Suppressor macrophage treated with lipopolysaccharide for 4 hours (primary cell): ENCODE measurements around the gene H6PD.

Source experiments
- DNase-seq: peaks from one replicate; pipeline ENCODE4 v3.0.0-alpha.2; 2020

H6PD gene

DNA sequence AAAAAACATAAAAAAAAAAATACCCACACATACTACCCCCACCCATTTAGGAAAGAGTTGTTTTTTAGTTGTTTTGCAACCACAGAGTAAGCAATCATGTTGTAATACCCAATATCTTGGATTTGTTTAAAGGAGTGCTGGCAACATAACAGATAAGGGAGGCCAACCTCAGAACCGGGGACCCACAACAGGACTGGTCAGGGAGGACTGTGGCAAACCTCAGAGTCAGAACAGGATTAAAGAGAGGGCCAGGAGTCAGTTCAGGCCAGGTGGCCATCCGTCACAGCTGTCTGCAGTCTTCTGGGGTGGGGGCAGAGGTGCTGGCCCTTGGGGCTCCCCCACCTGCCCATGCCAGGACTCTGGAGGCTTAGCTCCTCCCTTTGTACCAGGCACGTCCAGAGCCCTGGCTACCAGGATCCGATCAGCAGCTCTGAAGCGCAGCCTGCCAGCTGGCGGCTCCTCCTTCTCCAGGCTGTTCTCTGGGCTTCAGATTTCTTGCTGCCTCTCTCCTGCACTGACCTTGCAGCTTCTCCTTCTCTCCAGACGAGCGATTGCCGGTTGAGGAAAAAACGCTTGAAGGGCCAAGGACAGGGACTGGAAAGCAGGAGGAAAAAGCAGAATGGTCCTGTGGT, 7.9 kb downstream of the H6PD start:
- peak; percentile 31 for DNase-seq

DNA sequence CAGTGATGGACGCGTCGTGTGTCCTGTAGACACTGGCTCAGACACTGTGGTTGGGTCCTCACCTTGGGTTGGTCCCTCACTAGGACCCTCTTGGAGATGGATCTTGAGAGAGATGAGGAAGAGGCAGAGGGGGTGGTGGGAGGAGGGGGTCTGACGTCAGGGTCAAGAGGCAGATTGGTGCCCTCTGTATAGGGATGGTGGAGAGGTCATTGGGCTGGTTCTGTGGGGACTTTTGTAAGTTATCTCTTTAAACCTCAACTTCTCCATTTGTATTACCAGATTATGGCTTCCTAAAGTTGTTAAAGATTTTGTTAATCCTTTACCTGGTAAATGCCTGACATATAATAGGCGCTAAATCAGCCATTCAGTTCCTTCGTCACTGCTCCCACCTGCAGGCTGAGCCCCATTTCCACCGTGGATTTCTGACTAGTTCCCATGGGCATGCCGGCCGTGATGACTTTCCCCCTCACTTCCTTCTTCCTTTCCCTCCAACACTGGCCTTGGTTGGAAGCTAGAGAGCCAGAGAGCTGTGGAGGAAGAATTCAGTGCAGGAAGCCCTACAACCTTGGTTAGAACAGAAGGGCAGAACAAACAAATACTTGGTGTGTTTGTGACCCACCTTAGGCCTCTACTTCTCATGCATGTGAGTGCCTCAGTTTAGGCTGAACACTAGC, 8.6 kb downstream of the H6PD start:
- peak; percentile 53 for DNase-seq

DNA sequence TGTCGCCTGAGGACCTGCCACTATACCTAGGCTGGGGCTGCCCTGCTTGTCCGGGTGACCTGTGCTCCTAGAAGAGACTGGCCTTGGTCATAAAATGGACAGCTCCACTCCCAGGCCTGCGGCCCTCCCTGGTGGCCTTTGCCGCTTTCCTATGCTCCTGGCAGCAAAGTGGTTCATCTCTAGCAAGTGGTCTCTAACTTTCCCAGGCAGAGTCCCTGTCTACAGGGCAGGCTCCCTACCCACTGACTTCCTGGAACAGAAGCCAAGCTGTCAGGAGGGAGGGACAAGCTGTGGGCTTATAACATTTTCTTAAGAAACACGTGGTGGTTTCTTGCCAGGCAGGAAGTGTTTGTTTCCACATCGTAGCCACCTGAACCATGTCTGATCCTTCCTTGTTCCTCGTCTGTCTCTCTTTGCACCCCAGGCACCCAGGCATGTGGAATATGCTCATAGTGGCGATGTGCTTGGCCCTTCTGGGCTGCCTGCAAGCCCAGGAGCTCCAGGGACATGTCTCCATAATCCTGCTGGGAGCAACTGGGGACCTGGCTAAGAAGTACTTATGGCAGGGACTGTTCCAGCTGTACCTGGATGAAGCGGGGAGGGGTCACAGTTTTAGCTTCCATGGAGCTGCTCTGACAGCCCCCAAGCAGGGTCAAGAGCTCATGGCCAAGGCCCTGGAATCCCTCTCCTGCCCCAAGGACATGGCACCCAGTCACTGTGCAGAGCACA, 10.1 kb downstream of the H6PD start:
- DNase-seq, result peak; percentile 39

DNA sequence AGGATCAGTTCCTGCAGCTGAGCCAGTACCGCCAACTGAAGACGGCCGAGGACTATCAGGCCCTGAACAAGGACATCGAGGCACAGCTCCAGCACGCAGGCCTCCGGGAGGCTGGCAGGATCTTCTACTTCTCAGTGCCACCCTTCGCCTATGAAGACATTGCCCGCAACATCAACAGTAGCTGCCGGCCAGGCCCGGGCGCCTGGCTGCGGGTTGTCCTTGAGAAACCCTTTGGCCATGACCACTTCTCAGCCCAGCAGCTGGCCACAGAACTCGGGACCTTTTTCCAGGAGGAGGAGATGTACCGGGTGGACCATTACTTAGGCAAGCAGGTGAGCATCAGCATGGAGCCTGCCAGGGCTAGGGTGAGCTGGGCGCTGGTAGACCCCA, 10.7 kb downstream of the H6PD start:
- no peak for DNase-seq

DNA sequence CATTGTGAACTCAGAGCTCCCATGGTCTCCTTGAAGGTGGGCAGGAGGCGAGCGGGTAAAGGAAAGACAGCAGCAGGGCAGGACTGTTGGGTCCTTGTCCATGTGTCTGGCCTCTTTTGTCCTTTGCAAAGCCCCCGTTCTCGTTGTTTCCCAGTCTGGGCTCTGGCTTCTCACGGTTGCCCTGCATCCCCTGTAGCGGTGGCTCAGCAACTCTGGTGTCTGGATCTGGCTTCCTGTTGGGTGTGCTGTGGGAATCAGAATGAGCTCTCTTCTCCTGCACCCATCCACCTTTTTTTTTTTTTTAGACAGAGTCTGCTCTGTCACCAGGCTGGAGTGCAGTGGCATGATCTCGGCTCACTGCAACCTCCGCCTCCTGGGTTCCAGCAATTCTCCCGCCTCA, 11.1 kb downstream of the H6PD start:
- no peak for DNase-seq

DNA sequence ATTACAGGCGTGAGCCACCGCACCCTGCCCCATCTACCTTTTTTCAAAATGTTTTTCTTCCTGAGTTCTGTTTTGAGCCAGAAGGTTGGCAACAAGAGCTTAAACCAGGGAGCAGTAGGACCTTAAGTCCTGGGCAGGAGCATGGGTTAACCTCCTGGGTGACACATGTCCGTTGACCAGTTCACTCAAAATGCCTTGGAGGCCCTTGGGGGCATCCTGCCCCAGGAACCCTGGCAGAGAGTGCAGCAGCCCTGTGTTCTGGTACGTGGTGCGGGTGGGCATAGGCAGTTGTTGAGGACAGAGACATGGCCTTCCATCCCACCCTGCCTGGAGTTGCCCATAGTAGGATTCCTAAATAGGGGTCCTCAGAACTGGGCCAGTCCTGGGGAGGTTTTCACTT, 11.6 kb downstream of the H6PD start:
- no peak for DNase-seq

DNA sequence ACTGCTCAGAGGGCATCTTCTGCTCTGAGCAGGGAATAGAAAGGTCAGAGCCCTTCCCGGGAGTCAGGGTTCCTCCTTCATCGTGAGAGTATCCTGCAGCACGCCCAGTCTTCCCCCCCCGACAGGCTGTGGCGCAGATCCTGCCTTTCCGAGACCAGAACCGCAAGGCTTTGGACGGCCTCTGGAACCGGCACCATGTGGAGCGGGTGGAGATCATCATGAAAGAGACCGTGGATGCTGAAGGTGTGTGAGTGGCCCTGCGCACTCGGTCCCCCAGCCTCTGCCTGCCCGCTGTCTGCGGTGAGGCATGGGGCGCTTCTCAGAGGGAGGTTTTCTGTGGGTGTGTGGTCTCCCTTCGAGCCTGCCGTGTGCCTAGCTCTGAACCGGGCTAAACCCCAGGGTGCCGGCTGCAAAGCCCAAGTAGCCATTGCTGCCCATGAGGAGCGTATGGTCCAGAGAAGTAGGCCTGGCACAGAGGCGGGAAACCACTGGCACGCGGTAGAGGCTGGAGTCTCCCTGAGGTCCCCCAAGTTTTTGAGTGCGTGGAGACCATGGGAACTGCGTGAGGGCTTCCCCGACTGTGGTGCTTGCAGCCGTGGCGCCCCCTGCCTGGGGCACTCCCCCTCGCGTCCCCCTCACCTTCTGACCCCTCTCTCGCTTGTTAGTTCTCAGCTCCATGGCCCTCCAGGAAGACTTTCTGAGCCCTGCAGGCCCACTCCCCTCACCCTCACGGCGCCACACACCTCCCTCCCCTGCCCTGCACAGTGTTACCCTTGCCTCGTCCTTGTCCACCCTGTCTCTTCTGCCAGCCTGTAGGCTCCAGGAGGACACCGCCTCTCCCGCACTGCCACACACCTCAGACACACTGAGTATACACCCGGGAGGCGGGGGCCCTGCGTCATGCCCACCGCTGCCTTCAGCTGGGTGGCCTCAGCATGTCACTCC, 12.5 kb downstream of the H6PD start:
- DNase-seq, result no peak

DNA sequence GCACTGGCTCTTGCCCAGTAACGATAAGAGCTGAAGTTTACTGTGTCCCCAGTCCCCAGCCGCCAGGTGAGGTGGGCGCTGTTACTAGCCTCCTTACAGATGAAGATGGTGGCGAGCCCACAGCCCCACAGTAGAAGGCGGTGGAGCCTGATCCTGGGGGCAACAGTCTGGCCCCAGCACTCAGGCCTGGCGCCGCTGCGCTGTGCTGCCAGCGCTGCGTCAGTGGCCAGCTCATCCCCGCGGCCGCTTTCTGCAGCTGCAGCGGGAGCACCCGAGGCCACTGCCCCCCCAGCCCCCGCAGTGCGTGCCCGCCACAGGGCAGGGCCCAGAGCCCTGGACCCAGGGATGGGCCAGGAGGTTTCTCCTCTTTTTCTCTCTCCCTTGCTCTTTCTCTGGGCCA, 13.3 kb downstream of the H6PD start:
- no peak for DNase-seq

DNA sequence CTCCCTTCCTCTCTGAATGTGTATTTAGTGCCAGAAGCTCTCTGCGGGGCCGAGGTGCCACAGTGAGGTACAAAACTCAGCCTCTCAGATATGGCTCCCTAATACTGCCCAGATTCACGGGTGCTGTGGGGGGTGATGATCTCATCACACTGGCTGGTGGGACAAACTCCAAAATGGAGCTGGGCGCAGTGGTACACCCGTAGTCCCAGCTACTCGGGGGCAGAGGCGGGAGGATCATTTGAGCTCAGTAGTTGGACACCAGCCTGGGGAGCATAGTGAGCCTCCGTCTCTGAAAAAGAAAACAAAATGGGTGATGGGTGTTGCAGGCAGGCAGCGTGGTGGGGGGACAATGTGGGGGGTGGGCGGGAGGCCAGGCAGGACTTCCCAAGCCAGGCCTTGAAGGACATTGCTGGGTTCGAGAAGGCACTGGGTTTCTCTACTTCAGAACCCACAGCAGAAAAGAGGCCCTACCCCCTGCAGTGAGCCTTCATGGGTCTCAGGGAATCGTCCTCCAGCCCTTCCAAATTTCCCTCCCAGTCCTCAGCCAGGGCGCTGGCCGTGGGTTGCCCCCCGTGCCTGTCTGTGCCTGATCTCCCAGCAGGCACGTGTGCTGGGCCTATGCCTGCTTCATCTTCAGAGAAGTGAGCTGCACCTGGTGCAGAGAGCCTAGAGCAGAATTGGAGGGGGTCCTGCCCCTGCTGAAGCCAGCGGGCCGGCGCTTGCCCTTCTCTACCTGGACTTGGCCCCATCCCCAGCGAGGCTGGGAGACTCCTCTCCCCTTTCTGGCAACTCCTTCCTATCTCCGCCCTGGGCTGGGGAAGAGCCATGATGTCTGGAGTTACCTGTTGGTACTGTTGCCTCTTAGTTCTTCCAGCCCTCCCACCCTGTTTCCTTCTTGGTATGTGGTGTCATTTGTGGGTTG, 14.0 kb downstream of the H6PD start:
- DNase-seq, result no peak

DNA sequence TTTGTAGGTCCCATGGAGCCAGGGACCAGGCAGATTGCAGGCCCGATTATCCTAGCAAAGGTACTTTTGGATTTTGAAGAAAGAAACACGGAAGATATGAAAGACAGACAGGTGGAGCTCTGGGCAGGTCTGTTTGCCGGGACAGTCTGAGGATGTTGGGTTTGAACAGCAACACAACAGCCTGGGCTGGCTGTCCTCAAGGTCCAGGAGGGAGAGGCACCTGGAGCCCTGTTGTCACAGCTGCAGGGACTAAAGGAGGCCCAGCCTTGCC, 14.6 kb downstream of the H6PD start:
- no peak for DNase-seq

DNA sequence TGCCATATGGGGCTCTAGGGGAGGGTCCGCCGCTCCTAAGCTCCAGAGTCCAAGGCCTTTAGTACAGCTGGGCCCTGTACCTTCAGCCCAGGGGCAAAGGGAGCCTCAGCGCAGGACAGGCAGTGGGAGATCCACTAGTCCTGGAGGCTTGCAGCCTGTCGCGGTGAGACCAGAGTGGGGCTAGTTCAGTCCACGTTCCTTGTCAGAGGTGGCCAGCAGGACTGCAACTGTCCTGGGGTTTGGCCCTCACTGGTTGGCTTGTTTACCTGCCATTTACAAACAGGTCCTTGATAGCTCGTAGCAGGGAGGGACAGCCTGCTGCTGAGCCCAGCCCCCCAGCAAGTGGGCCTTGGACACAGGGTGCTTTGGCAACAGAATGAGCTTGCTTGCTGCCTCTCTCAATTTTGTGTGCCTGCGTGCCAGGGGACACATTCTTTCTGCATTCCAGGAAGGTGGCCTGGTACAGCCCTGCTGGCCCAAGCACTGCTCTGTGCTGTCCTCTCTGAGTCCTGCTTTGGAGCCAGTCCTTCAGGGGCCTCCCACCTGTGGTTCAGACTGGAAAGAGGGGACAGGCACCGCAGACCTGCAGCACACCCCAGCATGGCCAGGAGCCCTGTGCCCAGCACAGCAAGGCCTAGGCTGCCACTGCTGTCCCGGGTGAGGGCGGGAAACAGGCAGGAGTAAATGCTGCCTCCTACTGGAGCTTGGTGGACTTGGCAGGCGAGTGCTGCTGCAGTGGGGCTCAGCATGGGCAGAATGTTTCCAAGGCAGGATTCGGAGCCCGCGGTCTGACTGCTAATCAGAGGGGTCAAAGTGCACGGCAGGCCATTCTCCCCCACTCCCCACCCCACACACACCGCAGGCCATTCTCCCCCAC, 15.2 kb downstream of the H6PD start:
- DNase-seq, result peak; percentile 67

DNA sequence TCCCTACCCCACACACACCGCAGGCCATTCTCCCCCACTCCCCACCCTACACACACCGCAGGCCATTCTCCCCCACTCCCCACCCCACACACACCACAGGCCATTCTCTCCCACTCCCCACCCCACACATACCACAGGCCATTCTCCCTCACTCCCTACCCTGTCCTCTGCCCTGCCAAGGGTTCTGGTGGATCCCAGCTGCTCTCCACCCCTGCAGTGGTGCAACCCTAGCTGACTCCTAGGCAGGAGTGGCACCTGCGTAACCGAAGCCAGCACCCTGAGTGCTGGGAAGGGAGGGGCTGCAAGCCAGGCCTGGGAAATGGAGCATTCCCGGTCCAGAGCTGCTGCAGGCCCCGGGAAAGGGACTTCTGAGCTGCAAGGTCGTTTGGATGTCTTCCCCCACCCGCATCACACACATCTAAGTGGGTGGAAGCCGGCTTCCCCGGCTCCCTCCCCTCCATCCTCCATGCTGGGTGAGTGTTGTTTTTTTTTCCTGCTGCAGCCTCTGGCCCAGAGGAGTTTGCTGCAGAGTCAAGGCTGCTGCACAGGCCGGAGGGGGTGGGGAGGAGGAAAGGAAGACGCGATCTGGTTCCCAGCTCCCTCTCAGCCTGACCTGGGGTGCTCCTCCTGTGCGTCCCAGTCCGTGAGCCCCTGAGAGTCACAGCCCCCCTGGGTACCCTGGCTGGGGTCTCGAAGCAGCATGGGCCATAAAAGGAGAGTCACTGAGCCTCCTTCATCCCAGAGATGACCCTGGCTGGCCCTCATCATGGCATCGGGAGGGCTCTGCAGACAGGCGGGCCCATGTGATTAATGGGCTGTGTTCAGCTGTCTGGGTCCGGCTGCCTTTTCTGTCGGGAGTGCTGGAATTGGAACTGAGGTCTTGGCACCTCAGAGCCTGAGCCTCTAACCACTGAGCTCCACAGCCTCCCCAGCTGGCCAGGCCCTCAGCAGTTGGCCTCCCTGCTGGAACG, 16.1 kb downstream of the H6PD start:
- no peak for DNase-seq

DNA sequence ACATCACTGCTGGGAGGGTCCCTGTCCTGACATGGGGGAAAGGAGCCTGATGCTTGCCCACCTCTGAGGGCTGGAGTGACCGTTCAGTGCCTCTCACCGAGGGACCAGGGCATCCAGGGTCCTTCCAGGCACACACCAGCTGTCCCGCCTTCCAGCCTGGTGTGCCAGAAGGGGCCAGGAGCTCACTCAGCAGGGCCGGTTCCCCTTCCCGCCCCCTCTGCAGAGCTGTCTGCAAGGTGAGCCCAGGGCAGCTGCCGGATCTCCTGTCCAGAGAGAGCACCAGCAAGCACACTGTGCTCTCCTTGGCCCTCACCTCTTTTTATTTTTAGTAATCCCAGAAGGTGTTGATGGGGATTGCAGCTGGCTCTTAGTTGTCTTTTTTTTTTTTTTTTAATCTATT, 16.9 kb downstream of the H6PD start:
- no peak for DNase-seq

DNA sequence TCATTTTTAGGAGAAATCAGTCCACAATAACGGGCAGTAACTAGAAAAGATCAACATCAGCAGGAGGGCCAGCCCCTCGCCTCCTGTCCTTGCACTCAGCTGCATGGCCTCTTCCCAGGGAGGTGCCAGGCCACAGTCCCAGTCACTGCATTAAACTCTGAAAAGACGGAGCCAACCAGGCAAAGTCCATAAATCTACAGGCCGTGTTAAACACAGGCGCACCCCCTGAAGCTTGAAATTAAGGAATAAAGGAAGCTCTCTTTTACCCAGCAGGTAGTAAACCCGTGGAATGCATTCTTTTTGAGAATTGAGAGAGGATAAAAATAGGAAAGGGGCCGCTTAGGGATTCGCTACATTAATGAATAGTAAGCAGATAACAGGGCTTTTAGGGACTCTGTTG, 18.4 kb downstream of the H6PD start:
- DNase-seq, result no peak

DNA sequence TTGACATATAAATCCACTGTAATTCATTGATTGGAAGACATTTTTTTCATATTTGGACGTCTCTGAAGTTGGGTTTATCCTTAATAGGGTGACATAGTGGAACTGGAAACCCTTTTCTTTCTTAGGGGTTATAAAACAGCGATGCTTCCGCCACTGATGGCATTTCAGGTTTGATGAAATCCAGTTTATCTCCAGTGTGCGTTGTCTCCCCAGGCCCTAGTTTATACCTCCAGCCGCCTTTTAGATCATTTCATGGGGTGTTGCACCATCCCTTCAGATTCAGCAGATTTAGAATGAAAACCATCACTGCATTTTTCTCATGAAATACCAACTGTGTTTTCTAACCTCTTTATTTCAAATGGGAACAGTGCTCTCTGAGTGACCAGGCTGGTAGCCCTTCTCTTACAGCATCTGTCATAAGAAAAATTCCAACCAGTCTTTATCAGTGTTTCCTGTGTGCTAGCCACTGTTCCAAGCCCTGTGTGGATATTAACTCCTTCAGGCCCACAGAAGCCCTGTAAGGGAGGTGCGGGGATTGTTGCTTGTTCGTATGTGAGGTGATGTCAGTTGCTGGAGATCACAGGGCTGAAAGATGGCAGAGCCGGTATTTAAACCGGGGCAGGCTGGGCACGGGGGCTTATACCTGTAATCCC, 19.0 kb downstream of the H6PD start:
- DNase-seq, result no peak

DNA sequence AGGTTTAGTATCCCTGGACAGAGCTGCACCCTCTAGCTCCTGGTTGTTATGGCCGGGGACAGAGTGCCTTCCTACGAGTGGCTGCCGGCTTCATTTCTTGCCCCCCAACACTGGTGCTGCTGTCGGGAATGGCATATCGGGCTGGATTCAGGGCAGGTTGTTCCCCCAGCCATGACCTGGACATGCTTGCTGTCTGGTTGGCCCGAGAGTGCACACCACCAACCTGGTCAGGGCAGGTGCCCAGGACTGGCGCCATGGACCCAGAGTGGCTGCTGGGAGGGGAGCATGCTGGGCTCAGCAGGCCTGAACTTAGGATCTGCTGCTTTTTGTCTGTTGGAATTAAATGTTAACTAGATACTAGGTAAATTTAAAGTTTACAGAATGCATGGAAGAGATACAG, 21.8 kb downstream of the H6PD start:
- DNase-seq, result no peak

DNA sequence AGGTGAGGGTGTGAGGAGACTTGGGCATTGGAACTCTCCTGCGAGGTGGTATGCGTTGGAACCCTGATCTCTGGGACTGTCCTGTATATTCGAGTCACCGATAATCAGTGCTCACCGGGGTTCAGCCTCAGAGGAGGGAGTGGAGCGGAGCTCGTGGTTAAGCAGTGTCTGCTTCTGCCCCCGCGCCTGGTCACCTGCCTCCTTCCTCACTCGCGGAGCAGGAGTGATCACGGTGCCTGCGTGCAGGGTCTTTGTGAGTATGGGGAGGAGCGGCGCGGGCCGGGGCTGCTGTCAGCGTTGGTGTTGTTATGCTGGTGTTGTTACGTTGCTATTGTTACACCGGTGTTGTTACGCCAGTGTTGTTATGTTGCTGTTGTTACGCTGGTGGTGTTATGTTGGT, 23.3 kb downstream of the H6PD start:
- no peak for DNase-seq

DNA sequence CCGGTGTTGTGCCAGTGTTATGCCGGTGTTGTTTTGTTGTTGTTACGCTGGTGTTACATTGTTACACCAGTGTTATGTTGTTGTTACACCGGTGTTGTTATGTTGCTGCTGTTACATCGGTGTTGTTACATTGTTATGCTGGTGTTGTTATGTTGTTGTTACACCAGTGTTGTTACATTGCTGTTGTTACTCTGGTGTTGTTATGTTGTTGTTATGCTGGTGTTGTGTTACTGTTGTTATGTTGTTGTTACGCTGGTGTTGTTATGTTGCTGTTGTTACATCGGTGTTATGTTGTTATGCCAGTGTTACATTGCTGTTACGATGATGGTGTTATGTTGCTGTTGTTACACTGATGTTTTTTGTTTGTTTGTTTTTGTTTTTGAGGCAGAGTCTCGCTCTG, 24.1 kb downstream of the H6PD start:
- no peak for DNase-seq

DNA sequence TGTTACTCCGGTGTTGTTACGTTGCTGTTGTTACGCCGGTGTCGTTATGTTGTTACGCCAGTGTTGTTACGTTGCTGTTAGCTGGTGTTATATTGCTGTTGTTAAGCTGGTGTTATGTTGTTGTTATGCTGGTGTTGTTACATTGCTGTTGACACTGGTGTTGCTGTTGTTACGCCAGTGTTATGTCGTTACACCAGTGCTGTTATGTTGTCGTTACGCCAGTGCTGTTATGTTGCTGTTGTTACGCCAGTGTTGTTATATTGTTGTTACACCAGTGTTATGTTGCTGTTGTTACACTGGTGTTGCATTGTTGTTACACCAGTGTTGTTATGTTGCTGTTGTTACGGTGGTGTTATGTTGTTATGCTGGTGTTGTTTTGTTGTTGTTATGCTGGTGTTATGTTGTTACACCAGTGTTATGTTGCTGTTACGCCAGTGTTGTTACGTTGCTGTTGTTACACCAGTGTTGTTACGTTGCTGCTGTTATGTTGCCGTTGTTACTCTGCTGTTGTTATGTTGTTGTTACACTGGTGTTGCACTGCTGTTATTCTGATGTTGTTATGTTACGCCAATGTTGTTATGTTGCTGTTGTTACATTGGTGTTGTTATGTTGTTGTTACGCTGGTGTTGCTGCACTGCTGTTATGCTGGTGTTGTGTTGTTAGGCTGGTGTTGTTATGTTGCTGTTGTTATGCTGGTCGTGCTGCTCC, 25.6 kb downstream of the H6PD start:
- no peak for DNase-seq
